HG02981 (cell line): Measurements from ENCODE around the gene HOXD10.

Experiments used
- ATAC-seq: cut with Tn5 transposase; IDR thresholded peaks from one replicate; pipeline ENCODE4 v1.9.1; 2021; ENCODE audit warnings: mild to moderate bottlenecking, moderate library complexity; ENCODE audit not compliant: unreplicated experiment

Gene HOXD10

DNA sequence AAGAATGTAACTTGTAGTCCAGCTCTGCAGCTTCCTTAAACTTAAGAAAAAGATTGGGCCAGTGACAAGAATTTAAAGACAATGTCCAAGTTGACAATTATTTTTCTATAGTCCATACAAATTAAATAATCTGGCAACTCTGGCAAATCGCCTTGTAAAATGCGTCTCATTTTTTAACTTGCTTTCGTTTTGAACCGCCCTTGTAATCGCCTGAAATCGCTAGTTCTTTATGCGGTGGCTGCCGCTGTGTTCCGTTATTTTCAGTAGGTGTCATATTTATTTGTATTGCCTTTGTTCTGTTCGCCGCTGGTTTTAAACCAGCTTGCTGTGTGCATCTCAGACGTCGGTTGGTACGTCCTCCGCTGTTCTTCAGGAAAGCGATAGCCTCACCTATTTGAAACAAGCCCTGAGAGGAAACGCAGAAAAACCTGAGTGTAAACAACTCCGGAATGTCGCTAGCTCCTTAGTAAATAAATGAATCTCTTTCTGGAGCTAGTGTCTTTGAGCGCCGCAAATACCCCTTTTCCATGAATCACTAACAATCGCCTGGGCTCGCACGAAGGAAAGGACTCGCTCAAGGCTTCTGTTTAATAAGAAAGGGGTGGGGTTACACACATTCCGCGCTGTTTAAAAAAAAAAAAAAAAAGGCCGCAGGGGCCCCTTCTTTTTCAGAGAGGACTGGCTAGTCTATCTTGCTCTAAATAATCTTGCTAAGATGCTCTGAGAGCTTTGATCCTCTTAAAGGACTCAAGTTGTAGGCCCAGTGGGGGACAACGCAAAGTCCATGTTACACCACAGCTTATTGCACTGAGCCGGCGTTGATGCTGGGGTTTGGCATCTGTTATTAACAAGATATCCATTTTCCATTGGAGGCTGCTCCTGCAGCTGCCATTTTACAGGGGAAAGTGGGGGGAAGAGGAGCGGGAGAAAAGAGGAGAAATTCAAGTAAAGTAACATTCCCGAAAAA lies 15.9 kb downstream of the HOXD10 start:
- ATAC-seq = no peak

DNA sequence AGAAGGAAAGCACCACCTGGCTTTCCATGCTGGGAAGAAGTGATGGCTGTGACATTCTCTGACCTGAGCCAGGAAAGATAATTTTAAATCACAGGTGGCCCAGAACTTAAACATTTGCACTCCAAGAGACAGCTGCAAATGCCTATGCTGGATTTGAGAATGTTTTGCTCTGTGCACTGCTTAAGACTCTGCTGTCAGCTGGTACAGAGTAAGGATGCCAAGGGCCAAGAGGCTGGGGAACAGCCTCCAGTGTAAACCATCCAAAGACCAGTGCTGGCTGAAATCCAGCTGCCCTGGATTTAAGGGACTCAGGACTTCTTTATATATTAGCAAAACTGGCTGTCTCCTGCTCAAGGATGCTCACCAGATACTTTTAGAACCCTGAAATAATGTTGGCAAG lies 16.8 kb downstream of the HOXD10 start:
- no peak for ATAC-seq

- ATAC-seq = no peak
Measured at GRCh38 chr2:176134035-176134434, 17.5 kb downstream of the HOXD10 start.

DNA sequence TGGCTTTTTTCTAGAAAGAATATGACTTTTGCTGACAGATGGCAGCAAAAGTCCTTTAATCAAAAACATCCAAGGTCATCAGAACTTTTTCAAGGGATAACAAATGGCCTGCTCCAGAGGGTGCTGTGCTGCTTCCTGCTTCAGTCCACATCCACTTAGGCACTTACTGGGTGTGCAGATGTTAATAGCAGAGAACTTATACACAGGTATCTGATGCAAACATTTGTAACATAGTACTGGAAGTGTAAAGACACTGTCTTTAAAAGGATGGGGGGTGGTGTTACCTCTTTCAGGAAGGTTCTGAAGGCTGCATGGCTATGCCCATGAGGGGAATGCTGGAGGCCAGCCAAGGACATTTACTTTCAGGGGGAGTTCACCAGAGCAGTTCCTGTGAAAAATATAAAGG lies 18.5 kb downstream of the HOXD10 start:
- no peak for ATAC-seq

DNA sequence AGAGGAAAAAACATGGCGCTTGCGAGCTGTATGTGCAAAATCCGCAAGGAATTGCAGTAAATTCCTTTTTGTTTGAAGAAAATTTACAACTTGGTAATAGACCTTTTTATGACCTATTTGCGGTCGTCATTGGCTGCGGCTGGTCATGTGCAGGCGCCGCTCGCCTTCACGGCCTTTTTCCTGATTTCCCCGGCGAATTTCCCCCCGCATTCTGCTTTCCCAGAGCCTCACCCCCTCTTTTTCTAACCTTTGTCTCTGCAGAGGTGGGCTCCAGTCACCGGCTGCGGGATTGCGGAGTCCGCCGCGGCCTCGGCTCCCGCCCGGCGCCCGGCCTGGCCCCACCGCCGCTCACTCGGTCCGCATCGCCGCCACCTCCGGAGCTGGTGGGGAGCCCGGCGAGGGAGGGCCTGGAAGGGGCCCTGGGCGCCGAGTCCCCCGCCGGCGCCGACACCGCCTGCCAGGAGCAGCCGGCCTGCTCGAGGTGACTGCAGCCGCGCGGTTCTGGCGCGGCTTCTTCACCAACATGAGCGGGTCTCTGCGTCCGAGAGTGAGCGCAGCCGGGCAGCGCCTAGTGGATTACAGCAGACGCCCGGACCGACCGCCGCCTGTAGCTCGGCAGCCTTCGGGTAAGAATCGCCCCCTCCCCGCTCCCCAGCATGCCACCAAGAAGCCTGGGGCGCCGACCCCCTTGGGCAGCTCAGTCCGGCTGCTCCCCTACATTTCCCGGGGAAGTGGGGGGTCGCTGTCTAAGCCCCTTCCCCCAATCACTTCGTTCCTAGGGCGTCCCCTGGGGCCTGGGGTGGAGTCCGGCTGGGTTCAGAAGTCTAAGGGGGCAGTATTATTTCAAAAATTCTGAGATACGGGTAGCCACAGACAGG lies 20.0 kb downstream of the HOXD10 start:
- no peak for ATAC-seq

- ATAC-seq = no peak
Measured at GRCh38 chr2:176137252-176137580, 20.6 kb downstream of the HOXD10 start.

GRCh38 chr2:176137906-176138305 lies 21.3 kb downstream of the HOXD10 start:
- ATAC-seq = no peak

DNA sequence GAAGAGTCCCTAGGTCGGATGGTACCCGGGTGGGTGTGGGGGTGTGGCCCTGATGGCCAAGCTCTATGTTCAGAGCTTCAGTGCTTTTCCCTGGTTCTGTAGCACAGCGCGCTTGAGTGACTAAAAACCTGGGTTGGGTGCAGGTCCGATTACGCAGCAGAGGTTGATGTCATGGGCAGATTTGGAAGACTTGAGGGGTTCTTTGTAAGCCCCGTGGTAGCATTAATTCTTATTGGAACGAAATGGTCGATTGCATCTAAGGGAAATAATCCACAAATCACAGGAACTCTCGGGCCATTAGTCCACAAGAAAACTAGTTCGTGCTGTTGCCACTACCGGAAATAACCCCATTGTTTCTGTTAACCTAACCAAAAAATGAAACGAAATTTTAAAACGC lies 21.9 kb downstream of the HOXD10 start:
- no peak for ATAC-seq

GRCh38 chr2:176138923-176139660 lies 22.5 kb downstream of the HOXD10 start:
- ATAC-seq = no peak

DNA sequence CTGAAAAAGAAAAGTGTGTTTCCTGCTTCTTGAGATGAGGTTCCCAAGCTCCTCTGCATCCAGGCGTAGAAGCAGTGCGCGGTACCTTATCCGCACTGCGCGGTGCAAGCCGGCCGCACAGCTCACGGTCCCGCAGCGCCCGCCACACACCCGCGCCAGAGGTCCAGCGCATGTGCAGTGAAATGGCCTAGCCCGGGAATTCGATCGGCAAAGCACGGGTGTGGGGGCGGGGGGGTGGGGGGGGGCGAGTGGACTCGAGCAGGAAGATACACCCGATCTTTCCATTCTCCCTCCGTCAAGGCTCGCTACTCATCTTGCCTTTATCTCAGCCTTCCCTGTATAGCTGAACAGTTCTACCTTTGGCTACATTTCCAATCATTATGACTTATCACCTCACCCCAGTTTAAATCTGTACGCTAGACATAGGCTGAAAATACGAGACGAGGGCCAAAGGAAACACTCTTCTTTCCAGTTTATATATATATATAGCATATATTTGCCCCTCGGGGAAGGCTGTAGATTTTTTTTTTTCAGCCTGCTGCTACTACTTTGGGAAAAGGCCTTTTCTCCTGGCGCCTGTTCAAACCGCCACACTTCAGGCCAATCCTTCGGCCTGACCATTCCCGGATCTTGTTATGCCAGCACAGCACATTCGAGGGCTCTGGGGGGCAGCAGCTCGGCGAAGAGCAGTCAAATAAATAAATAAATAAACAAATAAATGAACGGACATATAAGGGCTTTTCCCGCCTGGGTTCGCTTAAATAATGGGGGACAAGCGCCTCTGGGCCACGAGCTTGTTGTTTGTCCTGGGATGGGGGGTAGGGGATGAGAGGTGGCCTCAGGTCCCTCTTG lies 23.3 kb downstream of the HOXD10 start:
- no peak for ATAC-seq

GRCh38 chr2:176140513-176141317 lies 24.1 kb downstream of the HOXD10 start:
- peak; percentile 84 for ATAC-seq

GRCh38 chr2:176142281-176142680 lies 25.7 kb downstream of the HOXD10 start:
- ATAC-seq = no peak

DNA sequence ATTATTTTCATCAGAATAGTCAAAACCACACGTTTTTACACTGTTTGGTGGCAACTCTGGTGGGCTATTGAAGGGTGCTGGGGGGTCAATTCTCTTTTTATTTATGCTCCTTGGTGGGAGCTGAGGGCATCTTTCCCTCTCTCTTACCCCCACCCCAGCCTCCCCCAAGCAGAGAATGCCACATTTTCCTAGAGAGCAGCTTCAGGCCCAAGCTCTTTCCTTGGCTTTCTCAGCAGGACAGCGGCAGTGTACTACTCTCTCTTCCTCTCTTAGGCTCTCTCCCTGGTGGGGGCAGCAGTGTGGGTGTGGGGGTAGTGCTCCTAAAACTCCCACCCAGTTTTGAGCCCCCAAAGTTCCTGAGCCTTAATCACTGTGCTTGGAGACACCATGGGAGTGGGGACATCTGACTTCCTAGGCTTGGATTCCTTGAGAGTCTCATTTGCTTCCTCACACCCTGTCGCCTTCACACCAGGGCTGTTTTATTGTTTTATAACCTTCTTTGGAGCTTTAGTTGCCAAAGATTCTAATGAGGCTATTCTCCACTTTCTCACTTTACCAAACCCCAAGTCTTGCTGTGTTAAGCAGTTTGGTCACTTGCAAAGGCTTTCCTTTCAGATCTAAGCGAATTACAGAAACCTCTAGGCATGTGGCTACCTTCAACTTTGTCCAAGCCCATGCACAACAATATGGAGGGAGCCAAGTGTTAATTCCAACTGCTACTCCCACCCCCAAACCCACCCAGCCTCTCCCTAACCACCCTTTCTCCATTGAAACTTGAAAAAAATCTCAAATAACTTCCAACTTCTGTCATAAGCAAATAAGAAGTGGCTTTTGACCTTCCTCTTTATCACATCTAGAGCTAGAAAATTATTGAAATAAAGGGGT lies 28.7 kb downstream of the HOXD10 start:
- no peak for ATAC-seq

DNA sequence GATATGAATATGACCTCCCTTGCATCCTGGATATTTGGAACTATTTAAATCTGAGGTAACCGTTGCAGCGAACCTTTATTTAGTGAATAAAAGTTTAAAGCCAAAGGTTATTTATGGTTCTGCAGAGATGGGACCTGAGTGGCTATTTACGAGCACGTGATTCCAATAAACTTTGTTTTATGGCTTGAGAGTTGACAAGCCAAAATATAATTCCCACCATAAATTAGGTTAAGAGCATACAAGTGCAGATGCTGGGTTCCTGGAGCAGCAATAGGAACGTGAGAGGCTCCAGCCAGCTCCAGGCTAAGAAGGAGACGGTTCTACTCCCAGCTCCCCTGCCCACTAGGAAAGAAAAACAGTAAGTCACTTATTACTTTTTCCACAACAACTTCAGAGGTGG lies 29.5 kb downstream of the HOXD10 start:
- ATAC-seq = no peak

GRCh38 chr2:176146645-176147044 lies 30.1 kb downstream of the HOXD10 start:
- ATAC-seq = no peak

DNA sequence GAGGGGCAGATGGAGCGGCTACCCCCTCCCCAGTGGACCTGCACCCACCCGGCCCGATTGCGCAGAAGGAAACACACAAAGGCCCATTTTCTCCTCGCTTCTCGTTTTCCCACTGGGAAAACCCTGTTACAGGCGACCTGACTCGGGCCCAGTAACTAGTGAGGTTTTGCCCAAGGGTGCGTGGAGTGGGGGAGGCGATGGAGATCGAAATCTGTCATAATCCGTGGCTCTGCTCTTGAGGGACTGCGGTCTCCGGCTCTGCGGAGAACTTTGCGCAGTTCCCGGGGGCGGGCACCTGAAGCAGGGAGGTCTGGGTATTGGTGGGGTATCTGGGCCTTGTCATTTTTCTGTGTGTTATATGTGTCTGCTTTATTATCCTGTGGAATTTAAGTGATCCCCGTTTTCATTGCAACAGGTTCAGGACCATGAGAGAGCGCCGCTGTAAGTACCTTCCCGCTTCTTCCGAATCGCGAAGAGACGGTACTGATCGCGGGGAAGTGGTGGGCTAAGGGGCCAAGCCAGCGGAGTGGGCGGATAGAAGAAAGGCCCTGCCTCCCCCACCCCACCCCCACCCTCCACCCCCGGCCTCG lies 30.7 kb downstream of the HOXD10 start:
- ATAC-seq = no peak

DNA sequence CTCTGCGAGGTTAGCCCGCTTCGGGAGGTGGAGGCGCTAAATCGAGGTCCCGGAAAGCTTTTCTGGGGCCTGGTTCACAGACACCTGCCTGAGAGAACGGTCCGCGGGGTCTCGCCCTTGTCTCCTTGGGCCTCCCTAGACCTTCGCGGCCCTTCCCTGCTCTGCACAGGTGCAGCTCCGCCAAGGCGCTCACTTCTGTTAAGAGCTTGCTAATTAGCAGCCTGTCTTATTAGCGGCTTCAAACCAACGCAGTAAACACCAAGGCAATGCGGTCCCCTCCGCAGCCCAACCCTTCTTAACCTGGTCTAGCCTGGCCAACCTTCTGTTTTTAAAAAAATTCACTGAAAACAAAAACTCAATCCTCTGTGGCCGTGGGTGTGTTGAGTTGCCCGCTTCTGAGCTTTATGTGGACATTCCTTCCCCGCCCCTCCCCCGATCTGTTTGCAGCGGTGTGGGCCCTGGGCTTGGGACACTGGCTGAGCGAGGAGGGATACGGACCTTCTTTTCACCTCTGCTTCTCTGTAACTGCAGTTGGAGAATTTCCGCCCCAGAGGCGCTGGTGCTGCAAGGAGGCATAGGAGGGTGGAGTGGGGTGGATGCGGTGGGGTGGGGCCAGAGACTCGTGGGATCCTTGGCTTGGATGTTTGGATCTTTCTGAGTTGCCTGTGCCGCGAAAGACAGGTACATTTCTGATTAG lies 31.4 kb downstream of the HOXD10 start:
- no peak for ATAC-seq
